Stomach (tissue), 9 donors: ENCODE data around the gene IMPACT. TPM values are rescaled to one million over a fixed set of nuclear protein-coding genes. Genes with fewer than 3 reads are reported as not detected.

ENCODE experiments used
- DNase-seq, 2 donors: peaks; one replicate each; pipeline versions ENCODE4 v3.0.0 to v3.0.0-alpha.2; 2013 to 2019
- H3K27ac ChIP-seq, 5 donors: fragments of 200-600 bp in 4 of 5; sonication (generic) in 4 of 5; one replicate each; pipeline ENCODE4 v1.5.1; 2013 to 2019; ENCODE audit warnings: mild to moderate bottlenecking in 1 of 5, moderate library complexity in 1 of 5
- H3K27me3 ChIP-seq, 3 donors: fragments of 200-600 bp; sonication (generic); one replicate each; pipeline ENCODE4 v1.5.1; 2017 to 2019; ENCODE audit warnings: mixed run types in 1 of 3
- H3K36me3 ChIP-seq, 4 donors: fragments of 200-600 bp; sonication (generic); 1 replicate in 3 of 4; 2 replicates in 1 of 4; pipeline ENCODE4 v1.5.1; 2016 to 2019
- H3K4me1 ChIP-seq, 4 donors: fragments of 200-600 bp; sonication (generic); one replicate each; pipeline ENCODE4 v1.5.1; 2016 to 2019
- H3K4me3 ChIP-seq, 4 donors: fragments of 200-600 bp; sonication (generic) in 3 of 4; one replicate each; pipeline ENCODE4 v1.5.1; 2016 to 2019; ENCODE audit warnings: mild to moderate bottlenecking in 1 of 4
- H3K9me3 ChIP-seq, 4 donors: fragments of 200-600 bp; sonication (generic); one replicate each; pipeline ENCODE4 v1.5.1; 2016 to 2019
- EP300 ChIP-seq: sonication (generic); formaldehyde crosslinking; IDR thresholded peaks from one replicate; pipeline ENCODE4 v1.6.1; 2017; ENCODE audit warnings: antibody characterized with exemption
- POLR2A ChIP-seq, 4 donors: fragments of 450-650 bp; IDR thresholded peaks; one replicate each; pipeline ENCODE4 v1.6.1; 2016; ENCODE audit warnings: antibody characterized with exemption in 4 of 4, control low read depth in 2 of 4, mild to moderate bottlenecking in 1 of 4, moderate library complexity in 1 of 4
- POLR2AphosphoS5 ChIP-seq, 3 donors: sonication (generic); formaldehyde crosslinking; IDR thresholded peaks; one replicate each; pipeline ENCODE4 v1.6.1; 2016; ENCODE audit warnings: antibody characterized with exemption in 3 of 3
- WGBS, 5 donors: extraction: QIAGEN DNeasy Blood & Tissue Kit in 3 of 5; methylation state at CpG; one replicate each; pipeline versions ENCODE4 v1.1.5 to v1.1.7; 2013 to 2018; 5-methylcytosine and 5-hydroxymethylcytosine counted together
- intact Hi-C: fragments of 100-400 bp; cut with DNase I; formaldehyde crosslinking; loops from one replicate; pipeline ENCODE4 v1.15.1; 2023; ENCODE audit warnings: low total_unique reads
- polyA plus RNA-seq, 3 donors: library from polyadenylated mRNA; stranded (reverse); fragments of 200-250 nt; gene quantifications; one replicate each; pipeline ENCODE4 v1.2.3, GENCODE V29; 2013
- total RNA-seq, 5 donors: library from RNA; depleted of rRNA; stranded (reverse); fragments of >200 nt; gene quantifications; one replicate each; pipeline versions ENCODE4 v1.1.0 to v1.2.3, GENCODE V29; 2014 to 2016
- TF ChIP-seq, protein P1 (sequence below), 7 experiments: fragments of 450-650 bp in 4 of 7; fragments of 200-600 bp in 3 of 7; sonication (generic) in 3 of 7; IDR thresholded peaks; one replicate each; pipeline ENCODE4 v1.5.1; 2016 to 2019; ENCODE audit warnings: antibody characterized with exemption in 7 of 7, control low read depth in 2 of 7, mild to moderate bottlenecking in 1 of 7
- donor health status: healthy with polysubstance abuse.
- donor health status: Bipolar disorder and iron deficiency.
- donor health status: healthy.

IMPACT gene
- total and polyA plus RNA-seq, 8 donors = 4.6 to 33.0 (median 13.0) TPM

DNA sequence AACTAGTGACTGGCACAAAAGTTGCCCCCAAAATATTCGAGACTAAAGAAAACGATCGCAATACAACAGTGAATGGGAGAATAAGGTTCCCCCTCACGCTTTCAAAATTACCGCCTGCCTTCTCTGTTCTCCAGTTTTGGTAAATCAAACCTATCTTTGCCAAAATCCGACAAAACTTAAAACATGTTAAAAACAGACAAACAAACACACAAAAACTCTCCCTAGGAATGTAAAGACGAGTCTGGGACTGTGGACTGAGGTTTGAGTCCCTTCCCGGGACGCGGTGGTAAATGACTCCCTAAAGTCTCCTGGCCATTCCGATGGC, 435 bp upstream of the IMPACT start:
- Histone ChIP-seq H3K27me3 (peaks cover 0 to 28% (median 1%) of the 10 kb centered on the region in 3 donors), H3K27ac (peak overlapping the region; percentile 70 to 90 (median 82)), H3K9me3 (peaks cover 0 to 5% (median 0%) of the 10 kb centered on the region in 4 donors), H3K4me1 (peaks cover 6 to 18% (median 14%) of the 10 kb centered on the region in 4 donors), H3K4me3 (peak overlapping the region; percentile 85 to 91 (median 88)), H3K36me3 (peaks cover 0 to 10% (median 3%) of the 10 kb centered on the region in 4 donors)
- no peak for DNase-seq
- intact Hi-C loops = no loop called here
- 37 to 41% (median 40%) methylated on average over 11 of the region's 11 CpGs for WGBS, 5 donors
- TF ChIP-seq EP300 (peak; percentile 24), POLR2A (IDR thresholded peaks at IDR 0.05) (no peak)
- TF ChIP-seq, protein P1, sequence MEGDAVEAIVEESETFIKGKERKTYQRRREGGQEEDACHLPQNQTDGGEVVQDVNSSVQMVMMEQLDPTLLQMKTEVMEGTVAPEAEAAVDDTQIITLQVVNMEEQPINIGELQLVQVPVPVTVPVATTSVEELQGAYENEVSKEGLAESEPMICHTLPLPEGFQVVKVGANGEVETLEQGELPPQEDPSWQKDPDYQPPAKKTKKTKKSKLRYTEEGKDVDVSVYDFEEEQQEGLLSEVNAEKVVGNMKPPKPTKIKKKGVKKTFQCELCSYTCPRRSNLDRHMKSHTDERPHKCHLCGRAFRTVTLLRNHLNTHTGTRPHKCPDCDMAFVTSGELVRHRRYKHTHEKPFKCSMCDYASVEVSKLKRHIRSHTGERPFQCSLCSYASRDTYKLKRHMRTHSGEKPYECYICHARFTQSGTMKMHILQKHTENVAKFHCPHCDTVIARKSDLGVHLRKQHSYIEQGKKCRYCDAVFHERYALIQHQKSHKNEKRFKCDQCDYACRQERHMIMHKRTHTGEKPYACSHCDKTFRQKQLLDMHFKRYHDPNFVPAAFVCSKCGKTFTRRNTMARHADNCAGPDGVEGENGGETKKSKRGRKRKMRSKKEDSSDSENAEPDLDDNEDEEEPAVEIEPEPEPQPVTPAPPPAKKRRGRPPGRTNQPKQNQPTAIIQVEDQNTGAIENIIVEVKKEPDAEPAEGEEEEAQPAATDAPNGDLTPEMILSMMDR (IDR thresholded peaks at IDR 0.05) = no peak

DNA sequence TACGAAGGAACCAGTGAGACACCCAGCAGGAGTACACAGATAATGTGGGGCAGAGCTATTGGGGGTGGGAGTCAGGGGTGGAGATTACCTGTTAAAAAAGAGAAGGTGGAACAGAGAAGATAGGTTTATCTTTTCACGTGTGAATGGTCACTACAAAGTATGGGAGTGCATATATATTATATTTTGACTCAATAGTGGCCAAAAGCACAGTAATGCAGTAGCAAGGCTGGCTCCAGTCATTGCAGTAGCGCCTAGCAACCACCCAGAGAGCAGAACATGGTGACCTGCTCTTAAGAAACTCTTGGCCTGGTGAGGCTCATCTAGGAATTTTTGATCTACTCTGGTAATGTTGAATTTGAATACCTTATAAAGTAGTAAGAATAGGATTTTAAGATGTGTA, 1.0 kb downstream of the IMPACT start:
- no peak overlapping the region for H3K27ac ChIP-seq

DNA sequence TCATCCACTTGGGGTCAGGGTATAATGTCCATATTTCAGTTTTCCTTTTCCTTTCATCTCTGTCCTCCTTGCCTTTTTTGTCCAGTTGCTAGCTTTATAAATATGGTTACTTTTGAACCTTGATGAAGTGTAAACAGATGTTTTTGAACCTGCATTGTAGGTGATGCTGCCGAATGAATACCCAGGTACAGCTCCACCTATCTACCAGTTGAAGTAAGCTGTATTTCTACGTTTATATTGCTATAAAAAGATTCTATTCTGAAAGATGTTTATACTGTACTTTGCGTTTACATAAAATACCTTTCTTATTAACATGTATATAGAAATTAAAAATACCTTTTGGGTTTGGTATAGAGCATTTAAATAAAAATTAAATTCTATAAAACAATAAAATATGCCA, 2.2 kb downstream of the IMPACT start:
- TF ChIP-seq, protein P1 (IDR thresholded peaks at IDR 0.05) = no peak
- TF ChIP-seq POLR2A (IDR thresholded peaks at IDR 0.05) = no peak
- no peak for TF ChIP-seq EP300
- no peak for TF ChIP-seq POLR2AphosphoS5 (IDR thresholded peaks at IDR 0.05)
- Histone ChIP-seq H3K9me3 (peaks cover 0 to 5% (median 0%) of the 10 kb centered on the region in 4 donors), H3K27ac (no peak overlapping the region), H3K4me1 (peaks cover 6 to 18% (median 14%) of the 10 kb centered on the region in 4 donors), H3K4me3 (no peak overlapping the region), H3K27me3 (peaks cover 0 to 17% (median 0%) of the 10 kb centered on the region in 3 donors), H3K36me3 (peaks cover 0 to 26% (median 19%) of the 10 kb centered on the region in 4 donors)
- WGBS, 5 donors = 73 to 83% (median 80%) methylated on average over 3 of the region's 3 CpGs
- no peak for DNase-seq
- intact Hi-C loops = no loop called here

More for the DNA sequence above, 1.0 kb downstream of the IMPACT start:
- Histone ChIP-seq H3K4me3 (peak overlapping the region; percentile 85 to 91 (median 88)), H3K4me1 (peaks cover 6 to 18% (median 14%) of the 10 kb centered on the region in 4 donors), H3K9me3 (peaks cover 0 to 5% (median 0%) of the 10 kb centered on the region in 4 donors), H3K27me3 (peaks cover 0 to 19% (median 0%) of the 10 kb centered on the region in 3 donors), H3K36me3 (peaks cover 0 to 22% (median 15%) of the 10 kb centered on the region in 4 donors)
- 44 to 55% (median 51%) methylated on average over 3 of the region's 3 CpGs for WGBS, 5 donors
- DNase-seq = peak in 1 of 2 donors; percentile 32
- TF ChIP-seq, protein P1 (IDR thresholded peaks at IDR 0.05) = no peak
- TF ChIP-seq POLR2A (IDR thresholded peaks at IDR 0.05) (no peak), POLR2AphosphoS5 (IDR thresholded peaks at IDR 0.05) (no peak), EP300 (no peak)
- intact Hi-C loops = no loop called here

DNA sequence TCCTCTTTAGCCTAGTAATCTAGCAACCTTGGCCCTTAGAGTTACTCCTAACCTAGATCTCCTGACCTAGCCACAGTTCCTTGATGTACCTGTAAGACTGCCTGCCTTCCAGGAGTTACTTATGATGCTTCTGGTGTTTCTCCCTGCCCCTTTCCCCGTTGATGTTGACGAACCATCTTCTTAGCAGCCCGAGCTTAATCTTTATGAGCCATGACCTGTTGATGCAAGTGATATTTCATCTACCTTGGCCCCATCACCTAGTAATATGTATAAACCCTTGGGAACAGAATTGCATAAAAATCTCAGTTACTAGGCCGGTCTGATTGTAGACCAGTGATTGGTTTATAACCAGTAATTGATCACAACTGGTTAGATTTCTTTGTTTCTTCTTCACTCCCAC, 2.7 kb downstream of the IMPACT start:
- Histone ChIP-seq H3K27me3 (peaks cover 0 to 12% (median 0%) of the 10 kb centered on the region in 3 donors), H3K9me3 (peaks cover 0 to 5% (median 0%) of the 10 kb centered on the region in 4 donors), H3K4me3 (no peak overlapping the region), H3K36me3 (peaks cover 0 to 29% (median 21%) of the 10 kb centered on the region in 4 donors), H3K27ac (no peak overlapping the region), H3K4me1 (peaks cover 6 to 18% (median 14%) of the 10 kb centered on the region in 4 donors)
- no peak for DNase-seq
- intact Hi-C loops = no loop called here
- 94 to 97% (median 95%) methylated on average over 4 of the region's 4 CpGs for WGBS, 5 donors
- no peak for TF ChIP-seq EP300

DNA sequence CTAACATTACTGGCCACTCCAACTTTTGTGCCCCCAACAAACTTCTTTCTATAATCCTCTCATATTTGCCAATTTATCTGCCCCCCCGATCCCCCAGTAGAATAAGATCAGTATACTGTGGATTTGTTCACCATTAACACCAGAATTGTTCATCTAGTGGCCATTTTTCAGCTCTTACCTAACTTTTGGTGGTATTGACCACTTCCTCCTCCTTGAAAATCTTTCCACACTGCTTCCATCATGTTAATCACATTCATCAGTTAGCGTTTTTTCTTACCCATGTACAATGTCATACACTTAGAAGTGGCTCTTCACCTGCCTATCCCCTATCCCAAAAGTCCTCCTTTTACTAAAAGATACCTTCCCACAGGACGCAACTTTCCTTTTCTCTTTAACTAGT, 6.1 kb downstream of the IMPACT start:
- no peak overlapping the region for H3K4me3 ChIP-seq
- H3K9me3 ChIP-seq = no peaks in the 10 kb centered on the region
- intact Hi-C loops = no loop called here
- peaks cover 1 to 10% (median 6%) of the 10 kb centered on the region in 4 donors for H3K4me1 ChIP-seq
- H3K27me3 ChIP-seq = no peaks in the 10 kb centered on the region
- no peak overlapping the region for H3K27ac ChIP-seq
- peaks cover 0 to 52% (median 41%) of the 10 kb centered on the region in 4 donors for H3K36me3 ChIP-seq
- no peak for TF ChIP-seq POLR2AphosphoS5 (IDR thresholded peaks at IDR 0.05)
- no peak for TF ChIP-seq POLR2A (IDR thresholded peaks at IDR 0.05)
- TF ChIP-seq, protein P1 (IDR thresholded peaks at IDR 0.05) = no peak
- TF ChIP-seq EP300 = no peak
- 92 to 97% (median 95%) methylated on average over 3 of the region's 3 CpGs for WGBS, 5 donors
- DNase-seq = no peak
